ENCODE measurements around the gene SNX32.

GRCh38 chr11:65857500-65857852, 23.7 kb downstream of the SNX32 start:
- peak in 1 of 12 donors; percentile 4 for TF ChIP-seq CTCF (IDR thresholded peaks at IDR 0.05)
- TF ChIP-seq POLR2A (IDR thresholded peaks at IDR 0.05), result no peak
